Esophagus muscularis mucosa (tissue), 4 donors: ENCODE measurements around the gene ADGRG1. TPM values are rescaled to one million over a fixed set of nuclear protein-coding genes. Genes with fewer than 3 reads are reported as not detected.

Experiments used
- DNase-seq: peaks from one replicate; pipeline ENCODE4 v3.0.0-alpha.2; 2017; ENCODE audit errors: extremely low spot score
- H3K27ac ChIP-seq, 4 donors: fragments of 200-600 bp; sonication (generic); replicated peaks in 1 of 4; 1 replicate in 3 of 4; 2 replicates in 1 of 4; pipeline ENCODE4 v1.5.1; 2016 to 2019; ENCODE audit warnings: mild to moderate bottlenecking in 1 of 4
- H3K27me3 ChIP-seq, 4 donors: fragments of 200-600 bp; sonication (generic); one replicate each; pipeline versions ENCODE4 v1.5.1 to v1.6.0; 2016 to 2019
- H3K36me3 ChIP-seq, 4 donors: fragments of 200-600 bp; sonication (generic); one replicate each; pipeline ENCODE4 v1.5.1; 2016 to 2019
- H3K4me1 ChIP-seq, 4 donors: fragments of 200-600 bp; sonication (generic); one replicate each; pipeline ENCODE4 v1.5.1; 2016 to 2019
- H3K4me3 ChIP-seq, 4 donors: fragments of 200-600 bp; sonication (generic); 1 replicate in 2 of 4; 2 replicates in 2 of 4; pipeline ENCODE4 v1.5.1; 2016 to 2019; ENCODE audit warnings: mild to moderate bottlenecking in 4 of 4, moderate library complexity in 1 of 4
- H3K9me3 ChIP-seq, 4 donors: fragments of 200-600 bp; sonication (generic); 1 replicate in 3 of 4; 2 replicates in 1 of 4; pipeline ENCODE4 v1.5.1; 2016 to 2019
- CTCF ChIP-seq, 3 experiments: fragments of 200-600 bp in 2 of 3; fragments of 450-650 bp in 1 of 3; sonication (generic) in 2 of 3; IDR thresholded peaks; one replicate each; pipeline ENCODE4 v1.5.1; 2017 to 2019; ENCODE audit warnings: antibody characterized with exemption in 3 of 3, mild to moderate bottlenecking in 2 of 3, moderate library complexity in 1 of 3
- EP300 ChIP-seq: sonication (generic); formaldehyde crosslinking; IDR thresholded peaks from one replicate; pipeline ENCODE4 v1.6.1; 2017; ENCODE audit warnings: antibody characterized with exemption
- POLR2A ChIP-seq: fragments of 450-650 bp; IDR thresholded peaks from one replicate; pipeline ENCODE4 v1.6.1; 2017; ENCODE audit warnings: antibody characterized with exemption, moderate library complexity, mild to moderate bottlenecking, low read depth
- POLR2AphosphoS5 ChIP-seq, 2 donors: sonication (generic); formaldehyde crosslinking; IDR thresholded peaks; one replicate each; pipeline ENCODE4 v1.6.1; 2017; ENCODE audit warnings: antibody characterized with exemption in 2 of 2
- WGBS: methylation state at CpG from one replicate; pipeline ENCODE4 v1.1.5; 2018; 5-methylcytosine and 5-hydroxymethylcytosine counted together
- intact Hi-C: fragments of 100-400 bp; cut with DNase I; formaldehyde crosslinking; loops from one replicate; pipeline ENCODE4 v1.15.1; 2023
- total RNA-seq, 4 donors: library from RNA; depleted of rRNA; stranded (reverse); fragments of >200 nt; gene quantifications; one replicate each; pipeline versions ENCODE4 v1.1.0 to v1.2.1, GENCODE V29; 2016

Gene ADGRG1
- total RNA-seq, 4 donors from 2014 or later: 17.4 to 21.4 (median 19.1) TPM

GRCh38 chr16:57598437-57598836, 30.0 kb upstream of the ADGRG1 start:
- intact Hi-C loops: no loop called here
- TF ChIP-seq POLR2A: no peak
- TF ChIP-seq POLR2AphosphoS5 (IDR thresholded peaks at IDR 0.05): no peak
- TF ChIP-seq EP300: no peak
- TF ChIP-seq CTCF (IDR thresholded peaks at IDR 0.05): no peak
- H3K27ac ChIP-seq: no peak overlapping the region
- H3K36me3 ChIP-seq: no peaks in the 10 kb centered on the region
- H3K4me1 ChIP-seq: peaks cover 0 to 4% (median 2%) of the 10 kb centered on the region in 4 donors
- H3K27me3 ChIP-seq: peaks cover 0 to 29% (median 0%) of the 10 kb centered on the region in 4 donors
- H3K9me3 ChIP-seq: peaks cover 0 to 23% (median 11%) of the 10 kb centered on the region in 4 donors
- no peak overlapping the region for H3K4me3 ChIP-seq
- DNase-seq: no peak

- 38% methylated on average over 4 of the region's 12 CpGs for WGBS
- H3K36me3 ChIP-seq: no peaks in the 10 kb centered on the region
- H3K27me3 ChIP-seq: peaks cover 0 to 35% (median 0%) of the 10 kb centered on the region in 4 donors
- H3K9me3 ChIP-seq: peaks cover 0 to 22% (median 11%) of the 10 kb centered on the region in 4 donors
- H3K4me1 ChIP-seq: peaks cover 0 to 4% (median 2%) of the 10 kb centered on the region in 4 donors
- H3K4me3 ChIP-seq: no peak overlapping the region
- intact Hi-C loops: no loop called here
- no peak overlapping the region for H3K27ac ChIP-seq
- no peak for DNase-seq
- no peak for TF ChIP-seq POLR2AphosphoS5 (IDR thresholded peaks at IDR 0.05)
- no peak for TF ChIP-seq POLR2A
- TF ChIP-seq CTCF (IDR thresholded peaks at IDR 0.05): peak; percentile 31 to 50 (median 34)
These were observed 28.2 kb upstream of the ADGRG1 start for GRCh38 chr16:57600048-57600835.

GRCh38 chr16:57600952-57601580, 27.4 kb upstream of the ADGRG1 start:
- TF ChIP-seq EP300: no peak
- TF ChIP-seq POLR2A: no peak
- Histone ChIP-seq H3K36me3 (no peaks in the 10 kb centered on the region), H3K4me1 (peaks cover 0 to 4% (median 2%) of the 10 kb centered on the region in 4 donors), H3K27me3 (peaks cover 0 to 35% (median 0%) of the 10 kb centered on the region in 4 donors), H3K9me3 (peaks cover 0 to 14% (median 8%) of the 10 kb centered on the region in 4 donors), H3K27ac (no peak overlapping the region), H3K4me3 (no peak overlapping the region)
- intact Hi-C loops: no loop called here
- DNase-seq: no peak
- 68% methylated on average over 2 of the region's 2 CpGs for WGBS

GRCh38 chr16:57601801-57602478, 26.5 kb upstream of the ADGRG1 start:
- peaks cover 0 to 4% (median 2%) of the 10 kb centered on the region in 4 donors for H3K4me1 ChIP-seq
- intact Hi-C loops: no loop called here
- H3K9me3 ChIP-seq: peaks cover 0 to 5% (median 4%) of the 10 kb centered on the region in 4 donors
- no peak overlapping the region for H3K27ac ChIP-seq
- no peak overlapping the region for H3K4me3 ChIP-seq
- H3K36me3 ChIP-seq: no peaks in the 10 kb centered on the region
- TF ChIP-seq POLR2A (no peak), POLR2AphosphoS5 (IDR thresholded peaks at IDR 0.05) (no peak), EP300 (no peak), CTCF (IDR thresholded peaks at IDR 0.05) (no peak)
- WGBS: 78% methylated on average over 10 of the region's 10 CpGs
- H3K27me3 ChIP-seq: peaks cover 0 to 35% (median 0%) of the 10 kb centered on the region in 4 donors
- no peak for DNase-seq
